GM19023 (cell line): ENCODE results near the gene GAL3ST1.
"Not testable (repeated sequence)": the region's sequence is repeated elsewhere in the genome, so short reads cannot be mapped to it uniquely, and the experiment has no call there.

Experiments used
- ATAC-seq: cut with Tn5 transposase; IDR thresholded peaks from one replicate; pipeline ENCODE4 v1.9.1; 2021; ENCODE audit warnings: mild to moderate bottlenecking, moderate library complexity; ENCODE audit not compliant: unreplicated experiment

GAL3ST1 gene

GRCh38 chr22:30596886-30597285 lies 22.4 kb upstream of the GAL3ST1 start:
- no peak for ATAC-seq

- no peak for ATAC-seq
Observed at GRCh38 chr22:30596199-30596598, 21.7 kb upstream of the GAL3ST1 start.

GRCh38 chr22:30592360-30592713 lies 17.9 kb upstream of the GAL3ST1 start:
- not testable (repeated sequence) for ATAC-seq

- ATAC-seq = peak; percentile 98
Observed at GRCh38 chr22:30591588-30592359, 17.3 kb upstream of the GAL3ST1 start, which contains the start of gene PES1. PES1 (minus strand) TSS chr22:30591910; CDS start chr22:30591833, 77 bp downstream.

GRCh38 chr22:30591191-30591587 lies 16.7 kb upstream of the GAL3ST1 start:
- ATAC-seq = no peak

- no peak for ATAC-seq
Observed at GRCh38 chr22:30586414-30586813, 11.9 kb upstream of the GAL3ST1 start.

GRCh38 chr22:30584441-30584840 lies 10.0 kb upstream of the GAL3ST1 start:
- no peak for ATAC-seq

GRCh38 chr22:30582788-30583545 lies 8.5 kb upstream of the GAL3ST1 start:
- ATAC-seq = no peak

GRCh38 chr22:30582051-30582450 lies 7.6 kb upstream of the GAL3ST1 start:
- ATAC-seq = no peak

GRCh38 chr22:30580896-30581295 lies 6.4 kb upstream of the GAL3ST1 start:
- no peak for ATAC-seq

- ATAC-seq = no peak
Observed at GRCh38 chr22:30578481-30578880, 4.0 kb upstream of the GAL3ST1 start.

GRCh38 chr22:30575859-30576258 lies 1.4 kb upstream of the GAL3ST1 start:
- no peak for ATAC-seq

- ATAC-seq = no peak
Observed at GRCh38 chr22:30574997-30575671, 669 bp upstream of the GAL3ST1 start.

- no peak for ATAC-seq
Observed at GRCh38 chr22:30573594-30574094, 821 bp downstream of the GAL3ST1 start.

- no peak for ATAC-seq
Observed at GRCh38 chr22:30572840-30573593, 1.4 kb downstream of the GAL3ST1 start.

GRCh38 chr22:30572210-30572609 lies 2.3 kb downstream of the GAL3ST1 start:
- ATAC-seq = no peak

- no peak for ATAC-seq
Observed at GRCh38 chr22:30569674-30570202, 4.7 kb downstream of the GAL3ST1 start.

- no peak for ATAC-seq
Observed at GRCh38 chr22:30568137-30568805, 6.2 kb downstream of the GAL3ST1 start.

GRCh38 chr22:30567277-30567676 lies 7.2 kb downstream of the GAL3ST1 start:
- ATAC-seq = not testable (repeated sequence)

GRCh38 chr22:30566125-30566524 lies 8.3 kb downstream of the GAL3ST1 start:
- no peak for ATAC-seq
